AG20443 (cell line): ENCODE measurements around the gene HMGB1.

ENCODE experiments used
- DNase-seq: peaks from one replicate; pipeline ENCODE4 v3.0.0; 2012; ENCODE audit warnings: low spot score, mixed read lengths

Gene HMGB1

DNA sequence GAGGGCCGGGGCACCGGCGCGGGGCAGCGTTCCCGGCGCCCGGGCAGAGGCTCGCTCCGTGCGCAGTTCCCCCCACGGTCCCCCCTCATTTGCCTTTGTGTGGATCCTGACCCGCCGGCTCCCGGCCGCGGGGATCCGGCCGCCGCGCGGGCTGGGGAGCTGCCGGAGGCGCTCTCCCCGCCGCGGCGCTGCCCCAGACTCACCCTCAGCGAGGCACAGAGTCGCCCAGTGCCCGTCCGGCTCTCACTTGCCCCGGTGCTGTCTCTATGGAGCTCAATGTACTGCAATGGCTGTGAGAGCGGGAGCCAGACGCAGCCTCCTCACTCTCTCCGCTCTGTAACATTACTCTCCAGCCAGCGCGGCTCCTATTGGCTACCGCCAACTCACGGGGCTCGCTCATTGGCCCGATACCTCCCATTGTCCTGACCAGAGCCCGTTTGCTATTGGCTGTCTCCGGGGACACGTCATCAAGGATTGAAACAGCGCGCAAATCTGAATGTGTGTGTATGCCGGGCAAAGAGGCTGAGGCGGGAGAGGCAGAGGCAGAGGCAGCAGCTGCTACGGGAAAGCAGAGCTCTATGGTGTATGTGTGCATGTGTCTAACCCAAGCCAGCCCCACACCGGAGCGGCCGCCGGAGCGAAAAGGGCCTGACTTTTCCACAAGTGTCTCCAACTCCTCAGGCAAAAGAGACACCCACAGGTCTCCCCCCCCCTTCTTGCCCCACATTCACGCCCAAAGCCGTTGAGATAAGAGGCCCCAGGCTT is at the start of gene HMGB1:
HMGB1 (minus strand) TSS at position 344 of the 765 bp plus-strand sequence. CDS start 2,256 bp downstream, outside the sequence.
- peak; percentile 98 for DNase-seq

DNA sequence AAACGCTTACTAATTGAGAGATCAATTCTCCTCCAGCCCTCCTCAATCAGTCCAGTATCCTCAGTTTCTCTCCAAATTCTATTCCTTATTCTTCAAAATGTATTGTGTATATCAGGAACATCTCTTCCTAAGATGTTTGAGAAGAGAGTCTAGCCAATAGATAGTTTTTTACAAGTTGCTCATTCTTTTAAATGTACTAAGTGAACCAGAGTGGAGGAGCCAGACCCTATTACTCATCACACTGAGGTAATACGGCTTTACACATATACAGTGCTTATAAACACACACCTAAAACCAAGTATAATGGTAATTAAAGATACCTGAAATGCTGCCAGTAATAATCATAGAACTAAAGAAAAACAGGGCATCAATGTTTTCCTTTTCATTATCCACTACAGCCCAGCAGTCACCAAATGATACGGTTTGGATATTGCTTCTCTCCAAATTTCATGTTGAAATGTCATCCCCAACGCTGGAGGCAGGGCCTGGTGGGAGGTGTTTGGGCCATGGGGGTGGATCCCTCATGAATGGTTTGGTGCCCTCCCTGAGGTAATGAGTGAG is 45.2 kb upstream of the HMGB1 start:
- no peak for DNase-seq

DNA sequence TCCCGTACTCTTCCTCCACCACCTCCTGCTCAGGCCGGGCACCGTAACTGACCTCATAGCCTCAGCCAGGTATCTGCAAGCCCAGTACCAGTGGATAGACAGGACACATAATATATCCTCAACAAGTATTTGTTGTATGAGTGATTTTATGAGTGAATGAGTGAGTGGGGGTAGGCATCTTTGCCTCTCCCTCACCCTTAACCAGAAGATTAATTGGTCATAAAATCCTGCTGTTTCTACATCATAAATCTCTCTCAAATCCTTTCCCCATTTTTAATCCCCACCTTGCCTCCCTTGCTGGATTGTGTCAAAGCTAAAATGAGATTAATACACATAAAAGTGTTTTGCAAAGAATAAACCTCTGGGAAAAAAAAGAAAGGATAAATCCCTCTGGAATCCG is 44.4 kb upstream of the HMGB1 start:
- DNase-seq, result no peak

DNA sequence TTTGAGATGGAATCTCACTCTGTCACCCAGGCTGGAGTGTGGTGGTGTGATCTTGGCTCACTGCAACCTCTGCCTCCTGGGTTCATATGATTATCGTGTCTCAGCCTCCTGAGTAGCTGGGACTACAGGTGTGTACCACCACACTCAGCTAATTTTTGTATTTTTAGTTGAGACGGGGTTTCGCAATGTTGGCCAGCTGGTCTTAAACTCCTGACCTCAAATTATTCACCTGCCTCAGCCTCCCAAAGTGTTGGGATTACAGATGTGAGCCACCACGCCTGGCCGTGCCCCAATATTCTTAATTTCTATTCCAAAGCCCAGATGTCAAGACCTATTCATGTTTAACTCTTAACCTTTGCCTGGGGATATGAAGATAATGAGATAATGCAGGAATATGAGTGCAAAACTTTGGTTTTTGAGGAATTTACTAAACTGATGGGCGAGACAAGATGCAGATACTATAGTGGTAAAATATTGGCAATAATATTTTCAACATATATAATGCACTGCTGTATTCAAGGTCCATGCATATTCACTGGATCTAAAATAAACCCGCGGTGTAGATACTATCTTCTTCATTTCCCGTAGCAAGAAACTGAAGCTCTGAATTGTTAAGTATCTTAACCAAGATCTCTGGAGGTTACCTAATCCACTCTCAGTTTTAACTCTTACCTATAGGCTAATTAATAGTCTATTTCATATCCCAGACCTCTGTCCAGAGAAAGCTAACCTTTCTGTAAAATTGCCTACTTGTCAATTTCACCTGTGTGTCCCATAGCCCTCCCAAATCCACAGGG is 43.7 kb upstream of the HMGB1 start:
- DNase-seq, result no peak

DNA sequence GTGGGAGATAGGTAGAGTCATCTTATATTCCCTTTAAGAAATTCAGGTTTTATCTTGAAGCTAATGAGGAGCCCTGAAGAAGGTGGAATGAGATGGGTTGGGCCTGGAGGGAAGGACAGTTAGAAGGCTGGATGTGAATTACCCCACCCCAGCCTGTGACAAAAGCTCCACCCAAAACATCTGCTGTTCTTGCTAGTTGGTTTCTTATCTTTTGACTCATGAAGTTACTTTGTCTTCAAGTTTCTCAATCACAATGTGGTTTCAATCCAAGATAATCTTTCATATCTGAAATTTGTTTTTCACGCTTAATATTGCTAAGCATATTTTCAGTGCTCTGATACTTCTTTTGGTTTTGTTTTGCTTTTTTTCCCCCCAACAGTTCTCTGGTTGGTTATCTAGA is 38.3 kb upstream of the HMGB1 start:
- DNase-seq, result peak; percentile 41

DNA sequence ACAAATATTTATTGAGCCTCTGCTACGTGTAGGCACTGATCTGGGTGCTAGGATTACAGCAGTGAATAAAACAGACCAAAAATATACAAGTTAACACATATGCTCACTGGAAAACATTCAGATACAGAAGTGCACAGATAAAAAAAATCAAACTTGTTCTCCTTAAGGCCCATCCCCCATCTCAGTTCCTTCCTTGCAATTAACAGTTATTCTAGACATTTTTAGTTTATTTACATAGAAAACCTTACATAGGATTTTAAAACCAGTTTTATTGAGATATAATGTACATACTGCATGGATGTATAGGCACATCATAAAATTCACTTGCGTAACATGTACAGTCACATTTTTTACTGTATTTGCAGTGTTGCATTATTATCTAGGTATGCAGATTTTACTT is 36.5 kb upstream of the HMGB1 start:
- DNase-seq, result no peak

DNA sequence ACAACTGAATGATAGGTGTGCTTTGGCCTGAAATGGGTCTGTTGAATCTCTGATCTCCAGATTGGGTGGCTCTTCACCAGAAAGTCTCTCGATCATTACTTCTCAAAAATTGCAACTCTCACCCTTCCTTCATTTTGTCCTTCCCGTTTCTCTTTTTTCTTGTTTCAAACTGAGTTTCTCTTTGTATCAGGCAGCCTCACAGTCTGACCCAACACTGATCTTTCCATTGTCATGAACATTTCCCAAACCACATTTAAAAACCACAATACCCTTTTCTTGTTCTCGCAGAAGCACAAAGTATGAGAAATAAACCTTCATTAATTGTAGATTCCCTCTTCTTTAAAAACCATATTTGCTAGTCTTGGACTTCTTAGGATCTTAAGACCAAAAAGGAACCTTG is 33.6 kb upstream of the HMGB1 start:
- no peak for DNase-seq

DNA sequence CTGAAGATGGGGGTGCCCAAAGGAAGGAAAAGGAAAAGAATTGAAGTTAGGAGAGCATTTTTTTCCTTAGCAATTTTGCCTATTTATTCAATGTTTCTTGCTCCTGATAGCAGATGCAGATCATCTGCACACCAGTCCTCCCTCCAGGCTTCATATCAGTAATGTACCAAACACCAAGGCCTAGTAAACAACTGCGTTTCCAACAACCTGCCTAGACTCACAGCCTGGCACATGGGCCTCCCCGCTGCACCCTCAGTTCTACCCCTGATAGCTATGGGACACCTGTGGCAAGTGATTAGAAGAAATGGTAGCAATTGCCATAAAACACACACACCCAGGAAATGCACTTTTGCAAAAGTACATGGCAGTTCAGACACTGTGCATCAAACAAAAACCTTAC is 30.4 kb upstream of the HMGB1 start:
- no peak for DNase-seq

DNA sequence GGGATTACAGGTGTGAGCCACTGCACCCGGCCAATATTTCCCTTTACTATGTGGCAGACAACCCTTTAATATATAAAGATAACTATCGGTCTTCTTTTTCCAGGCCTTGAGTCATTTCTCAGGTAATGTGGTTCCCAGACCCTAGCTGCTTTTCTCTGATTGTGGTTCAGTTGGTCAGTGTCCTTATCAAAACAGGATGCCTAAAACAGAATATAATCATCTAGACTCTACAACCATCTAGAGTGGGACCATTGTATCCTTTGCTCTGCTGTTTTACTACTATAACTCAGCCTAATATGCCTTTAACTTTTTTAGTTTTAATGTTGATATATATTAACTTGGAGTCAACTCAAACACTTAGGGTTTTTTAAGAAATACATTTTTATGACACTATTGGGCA is 30.0 kb upstream of the HMGB1 start:
- no peak for DNase-seq

DNA sequence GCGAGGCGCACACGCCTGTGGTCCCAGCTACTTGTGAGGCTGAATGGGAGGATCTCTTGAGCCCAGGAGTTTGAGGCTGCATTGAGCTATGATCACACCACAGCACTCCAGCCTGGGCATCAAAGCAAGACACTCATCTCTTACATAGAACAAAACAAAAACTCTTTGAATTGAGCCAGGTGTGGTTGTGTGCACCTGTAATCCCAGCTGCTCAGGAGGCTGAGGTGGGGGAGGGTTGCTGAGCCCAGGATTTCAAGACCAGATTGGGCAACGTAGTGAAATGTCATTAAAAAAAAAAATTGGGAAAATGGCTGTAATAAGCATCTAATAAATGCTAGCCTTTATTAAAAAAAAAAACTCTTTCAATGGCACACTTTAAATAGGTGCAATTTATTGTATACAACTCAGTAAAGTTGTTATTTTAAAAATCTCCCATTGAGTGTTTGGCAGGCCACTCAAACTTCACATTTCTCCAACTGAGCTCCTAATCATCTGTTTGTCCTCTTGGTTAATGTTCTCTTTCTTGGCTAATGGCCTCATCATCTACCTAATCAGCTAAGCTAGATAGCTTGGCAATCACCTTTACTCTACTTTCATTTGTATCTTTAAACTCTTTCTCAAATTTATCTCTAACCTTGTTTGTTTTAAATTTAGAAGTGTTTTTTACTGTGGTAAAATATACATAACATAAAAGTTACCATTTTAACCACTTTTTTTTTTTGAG is 28.1 kb upstream of the HMGB1 start:
- no peak for DNase-seq

DNA sequence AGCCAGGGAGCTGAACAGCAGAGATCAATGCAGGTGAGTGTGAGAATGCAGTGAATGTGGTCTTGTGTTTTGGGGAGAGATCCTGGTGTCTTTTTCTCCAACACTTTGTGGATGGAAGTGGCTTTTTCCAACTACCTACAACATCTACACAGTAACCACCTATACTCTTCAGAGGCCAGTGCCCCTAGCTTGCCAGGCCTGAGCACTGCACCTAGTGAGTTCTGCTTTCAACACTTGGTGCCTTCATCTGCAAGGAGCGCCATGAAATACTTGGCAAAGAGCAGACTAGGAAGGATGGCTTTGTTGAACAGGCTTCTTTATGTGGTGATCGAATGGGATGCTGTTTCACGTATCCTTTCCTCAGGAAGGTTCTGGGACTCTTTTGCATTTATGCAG is 21.3 kb upstream of the HMGB1 start:
- DNase-seq, result no peak

DNA sequence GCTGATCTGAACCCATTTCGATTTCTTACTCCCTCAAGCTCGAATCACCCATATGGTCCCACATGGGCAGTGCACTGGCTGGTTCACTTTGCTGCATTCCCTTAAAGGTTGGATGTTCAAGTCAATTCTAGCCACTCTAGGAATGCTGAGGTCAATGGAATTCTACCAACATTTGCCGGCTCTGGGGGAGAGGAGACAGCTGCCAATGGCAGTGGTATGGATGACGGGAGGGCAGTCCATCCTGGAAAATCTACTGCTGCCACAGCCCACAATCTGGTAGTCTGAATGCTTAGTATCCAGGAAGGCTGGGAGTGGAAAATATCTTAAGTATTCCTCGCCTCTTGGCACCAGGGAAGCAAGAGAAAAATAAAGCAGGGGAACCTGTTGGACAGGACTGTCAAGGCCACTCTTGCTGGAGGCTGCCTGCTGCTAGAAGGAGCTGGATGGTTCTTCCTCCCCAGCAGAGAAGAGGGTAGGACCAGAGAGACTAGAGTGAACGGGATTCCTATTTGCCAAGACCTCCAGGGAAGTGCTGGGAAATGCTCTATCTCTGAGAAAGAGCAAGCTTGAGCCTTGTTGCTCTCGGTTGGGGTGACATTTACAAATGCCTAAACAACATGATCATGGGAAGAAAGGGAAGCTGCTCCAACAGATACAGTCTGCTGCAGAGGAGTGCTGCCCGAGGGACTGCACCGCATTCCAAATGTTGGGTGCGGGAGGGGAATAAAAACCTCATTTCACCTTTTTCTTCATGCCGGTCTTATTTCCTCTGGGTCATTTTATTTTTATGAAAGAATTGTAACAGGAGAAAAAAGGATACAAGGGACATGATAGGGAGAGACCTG is 20.7 kb upstream of the HMGB1 start:
- no peak for DNase-seq

DNA sequence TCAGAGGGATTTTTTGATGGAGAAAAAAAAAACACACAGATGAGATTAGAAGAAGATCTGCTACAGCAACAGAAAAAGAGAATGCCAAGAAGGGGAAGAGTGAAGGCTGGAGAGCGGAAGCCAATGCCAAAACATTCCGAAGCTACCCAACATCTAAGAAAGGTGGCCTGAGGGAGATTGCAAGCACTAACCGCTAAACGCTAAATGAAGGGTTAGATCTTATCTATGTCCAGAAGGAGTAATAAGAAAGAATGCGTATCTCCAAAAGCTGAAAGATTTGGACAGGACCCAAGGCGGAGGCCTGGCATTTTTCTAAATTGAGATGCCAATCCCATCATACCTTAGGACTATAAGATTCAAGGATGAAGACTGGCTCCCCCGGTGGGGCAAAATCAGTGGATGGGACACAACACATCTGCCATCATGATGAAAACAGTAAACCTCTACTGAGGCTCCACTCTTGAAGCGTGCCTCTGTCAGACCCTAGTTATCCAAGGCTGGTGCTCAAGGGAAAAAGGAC is 15.6 kb upstream of the HMGB1 start:
- no peak for DNase-seq

DNA sequence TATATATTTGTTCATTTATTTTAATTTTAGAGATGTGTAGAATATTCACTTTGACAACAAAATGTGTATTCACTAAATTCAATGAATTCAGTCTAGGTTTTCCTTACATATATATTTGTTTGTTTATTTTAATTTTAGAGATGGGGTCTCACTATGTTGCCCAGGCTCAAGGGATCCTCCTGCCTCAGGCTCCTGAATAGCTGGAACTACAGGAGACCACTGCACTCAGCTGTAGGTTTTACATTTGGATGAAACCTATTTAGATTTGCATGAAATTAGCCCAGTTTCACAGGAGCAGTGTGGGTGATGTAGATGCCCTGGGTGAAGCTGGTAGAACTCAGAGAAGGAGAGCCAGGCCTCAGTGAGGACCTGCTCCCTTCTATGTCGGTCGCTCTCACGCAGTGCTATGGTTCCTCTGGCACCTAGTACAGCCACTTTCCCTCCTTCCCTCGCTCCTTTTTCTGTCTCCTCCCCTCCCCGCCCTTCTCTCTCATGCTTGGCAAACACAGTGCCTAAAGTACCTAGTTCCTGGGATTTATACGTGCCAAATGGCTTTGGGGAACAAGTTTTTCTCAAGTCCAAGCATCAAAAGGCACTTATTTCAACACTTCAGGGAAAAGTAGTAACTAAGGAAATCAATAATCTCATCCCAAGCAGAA is 14.7 kb upstream of the HMGB1 start:
- DNase-seq, result no peak

DNA sequence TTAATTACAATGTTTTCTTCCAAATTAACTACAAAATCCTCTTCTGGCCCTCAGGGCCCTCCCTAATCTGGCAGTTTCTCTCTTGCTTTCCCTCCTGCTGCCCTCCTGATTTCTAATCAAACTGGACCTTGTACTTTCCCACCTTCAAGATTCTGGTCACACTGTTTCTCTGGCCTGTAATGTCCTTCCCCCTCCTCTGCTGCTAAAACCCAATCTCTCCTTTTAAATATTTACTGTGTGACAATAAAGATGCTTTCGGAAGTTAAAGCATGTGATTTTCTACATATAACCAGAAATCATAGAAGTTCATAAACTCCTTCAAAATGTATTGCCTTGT is 14.1 kb upstream of the HMGB1 start:
- DNase-seq, result no peak

DNA sequence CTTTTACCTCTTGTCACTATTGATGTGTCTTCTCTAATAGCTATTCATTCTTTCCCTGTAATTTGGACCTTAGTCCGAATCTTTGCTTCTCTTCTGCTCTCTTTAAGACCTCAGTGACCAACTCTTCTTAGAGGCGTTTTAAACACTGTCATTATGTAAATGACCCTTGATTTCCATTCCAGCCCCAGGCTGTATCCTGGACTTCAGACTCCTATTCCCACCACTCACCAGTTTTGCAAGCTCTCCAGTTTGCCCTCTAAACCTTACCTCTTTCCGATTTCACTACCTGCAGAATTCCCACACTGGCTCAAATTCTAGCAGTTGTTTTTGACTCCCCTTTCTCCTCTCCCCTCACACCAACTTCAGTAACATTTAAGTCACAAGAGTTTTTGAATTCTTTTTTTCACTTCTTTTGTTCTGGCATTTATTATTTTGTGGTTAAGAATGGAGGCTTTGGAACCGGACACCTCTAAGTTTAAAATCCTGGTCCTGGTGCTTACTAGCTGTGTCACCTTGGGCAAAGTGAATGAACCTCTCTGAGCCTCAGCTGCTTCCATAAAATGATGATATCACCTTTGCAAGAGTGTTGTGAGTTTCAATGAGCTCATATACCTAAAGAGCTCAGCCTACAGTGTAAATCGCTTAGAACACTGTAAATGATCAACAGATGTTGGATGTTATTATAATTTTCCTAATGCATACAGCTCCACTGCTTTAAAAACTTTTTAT is 13.6 kb upstream of the HMGB1 start:
- no peak for DNase-seq

DNA sequence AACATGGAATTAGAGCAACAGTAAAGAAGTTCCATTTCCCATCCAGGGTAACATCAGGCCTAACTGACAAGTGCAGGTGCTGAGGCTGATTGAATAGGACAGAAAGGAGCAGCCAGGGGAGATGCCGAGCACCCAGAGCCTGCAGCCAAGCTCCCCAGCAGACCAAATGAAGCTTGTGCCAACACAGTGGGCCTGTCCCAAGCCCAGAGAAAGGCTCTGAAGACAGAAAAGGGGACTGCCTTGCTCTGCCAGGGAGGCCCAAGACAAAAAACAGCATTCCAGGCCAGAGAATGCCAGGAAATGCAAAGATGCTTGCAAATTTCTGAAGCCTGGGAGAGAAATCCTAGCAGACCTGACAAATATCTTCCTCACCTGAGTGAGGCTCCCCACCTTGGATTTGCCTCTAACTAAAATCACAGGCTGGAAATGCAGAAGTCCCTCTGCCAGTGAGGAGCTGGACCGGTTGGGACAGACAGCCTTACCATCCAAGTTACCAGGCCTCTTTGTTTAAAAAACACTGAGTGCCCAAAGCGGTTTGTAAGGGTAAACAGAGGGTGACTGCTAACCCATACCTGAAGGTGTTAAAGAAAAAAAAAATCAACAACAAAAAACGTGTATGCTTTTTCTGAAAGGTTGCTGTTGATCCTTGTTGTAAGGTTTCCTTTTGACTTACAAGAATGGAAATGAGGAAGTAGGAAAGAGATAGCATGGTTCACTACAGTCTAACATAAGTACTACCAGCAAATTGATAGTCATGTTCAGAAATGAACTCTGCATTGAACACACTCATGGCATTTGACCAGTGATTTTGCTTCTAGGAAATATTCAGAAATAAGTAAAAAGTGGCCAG is 11.8 kb upstream of the HMGB1 start:
- no peak for DNase-seq

DNA sequence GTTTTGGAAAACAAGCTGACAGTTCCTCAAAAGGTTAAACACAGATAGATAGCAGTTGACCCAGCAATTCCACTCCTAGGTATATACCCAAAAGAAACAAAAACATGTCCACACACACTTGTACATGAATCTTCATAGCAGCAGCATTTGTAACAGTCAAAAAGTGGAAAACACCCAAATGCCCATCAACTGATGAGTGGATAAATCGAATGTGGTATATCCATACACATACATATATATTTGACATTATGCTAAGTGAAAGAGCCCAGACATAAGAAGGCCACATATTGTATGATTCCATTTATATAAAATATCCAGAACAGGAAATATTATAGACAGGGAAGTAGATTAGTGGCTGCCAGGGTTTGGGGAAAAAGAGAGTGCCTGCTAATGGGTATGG is 7.9 kb upstream of the HMGB1 start:
- DNase-seq, result no peak

DNA sequence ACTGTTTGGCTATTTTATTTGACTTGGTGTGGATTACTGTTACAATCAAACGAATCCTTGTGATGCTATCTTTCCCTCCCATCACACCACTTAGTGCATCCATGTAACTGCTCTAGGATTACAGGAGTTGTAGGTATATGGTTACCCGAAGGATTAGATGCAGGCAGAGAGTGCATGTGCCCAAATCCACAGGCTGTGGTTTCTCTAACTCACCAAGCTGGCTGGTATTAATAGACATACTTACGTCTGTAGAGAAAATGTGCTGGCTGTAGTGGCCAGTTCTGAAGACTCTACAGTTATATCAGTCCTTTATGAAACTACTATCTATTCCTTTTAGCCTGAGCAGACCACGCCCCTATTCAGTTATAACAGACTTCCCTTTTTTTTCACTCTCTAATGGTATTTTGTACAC is 1.1 kb upstream of the HMGB1 start:
- no peak for DNase-seq
